HCT116 (cell line): ENCODE results near the gene ADGRE3. TPM values are rescaled to one million over a fixed set of nuclear protein-coding genes. Genes with fewer than 3 reads are reported as not detected.

ENCODE experiments used
- ATAC-seq: fragments of 200-7000 bp; cut with Tn5 transposase; 2 replicates; pipeline ENCODE4 v1.9.1; 2020; ENCODE audit warnings: mild to moderate bottlenecking, moderate library complexity
- BruUV-seq: library from RNA; stranded (reverse); fragments of 400-500 nt; replicated peaks from 2 replicates; lab custom pipeline; 2021; lab: Mats Ljungman, UMichigan
- CTCF ChIA-PET: fragments of 300-600 bp; sonication (Branson Sonifier 250); formaldehyde crosslinking; loops from one replicate; lab custom pipeline; 2021; ENCODE audit warnings: antibody characterized with exemption; lab: Charles Lee
- POLR2A ChIA-PET: fragments of 300-600, 350-600 bp; sonication (Branson Sonifier 250); formaldehyde crosslinking; loops from one replicate; lab custom pipeline; 2021; ENCODE audit warnings: antibody characterized with exemption; lab: Charles Lee
- RAD21 ChIA-PET, 2 experiments: fragments of 300-600 bp; sonication (Branson Sonifier 250); formaldehyde crosslinking; loops; one replicate each; lab custom pipeline; 2023; ENCODE audit warnings: low total read pairs in 2 of 2; ENCODE audit not compliant: uncharacterized antibody in 2 of 2, unreplicated experiment in 2 of 2, low non-redundant PET in 1 of 2; lab: Charles Lee
- DNase-seq: peaks from one replicate; pipeline ENCODE4 v3.0.0-alpha.2; 2010; ENCODE audit warnings: low read depth, low spot score
- H2AFZ ChIP-seq: fragments of 200-600 bp; shearing (Covaris generic), sonication (generic); 2 replicates; pipeline ENCODE4 v1.6.1; 2017; ENCODE audit warnings: low read depth, mixed run types, mixed read lengths, antibody characterized with exemption, low read length; ENCODE audit not compliant: poor library complexity, severe bottlenecking
- H3K27ac ChIP-seq: 2 replicates; pipeline ENCODE4 v1.5.1; 2012; ENCODE audit warnings: low read depth, low read length
- H3K27me3 ChIP-seq: fragments of 200-600 bp; sonication (generic); 2 replicates; pipeline ENCODE4 v1.6.1; 2016; ENCODE audit warnings: mixed run types, low read length, mixed read lengths; ENCODE audit not compliant: insufficient read depth
- H3K36me3 ChIP-seq, 2 experiments: fragments of 200-500 bp in 1 of 2; fragments of 200-600 bp in 1 of 2; sonication (Bioruptor generic) in 1 of 2; sonication (generic) in 1 of 2; 2 replicates each; pipeline versions ENCODE4 v1.5.1 to v1.6.1; 2014 to 2016; ENCODE audit warnings: low read length in 2 of 2, inconsistent platforms in 1 of 2, mixed read lengths in 1 of 2, mixed run types in 1 of 2; ENCODE audit not compliant: insufficient read depth in 2 of 2, control insufficient read depth in 1 of 2
- H3K4me1 ChIP-seq, 2 experiments: fragments of 200-600 bp in 1 of 2; sonication (generic) in 1 of 2; 2 replicates each; pipeline versions ENCODE4 v1.5.1 to v1.6.1; 2012 to 2017; ENCODE audit warnings: low read length in 2 of 2, inconsistent platforms in 1 of 2, mild to moderate bottlenecking in 1 of 2, mixed read lengths in 1 of 2, mixed run types in 1 of 2, moderate library complexity in 1 of 2; ENCODE audit not compliant: insufficient read depth in 2 of 2, control insufficient read depth in 1 of 2
- H3K4me2 ChIP-seq: fragments of 200-600 bp; sonication (generic); 2 replicates; pipeline ENCODE4 v1.6.1; 2017; ENCODE audit warnings: mixed run types, low read length, mixed read lengths
- H3K4me3 ChIP-seq, 2 experiments: fragments of 200-600 bp in 1 of 2; sonication (generic) in 1 of 2; replicated peaks in 1 of 2; 2 replicates each; pipeline ENCODE4 v1.5.1; 2011 to 2016; ENCODE audit warnings: low read length in 2 of 2, control low read depth in 1 of 2, low read depth in 1 of 2, mild to moderate bottlenecking in 1 of 2, mixed read lengths in 1 of 2, mixed run types in 1 of 2
- H3K79me2 ChIP-seq: fragments of 200-600 bp; sonication (generic); 2 replicates; pipeline ENCODE4 v1.6.1; 2017; ENCODE audit warnings: mild to moderate bottlenecking, mixed run types, low read length, moderate library complexity, mixed read lengths; ENCODE audit not compliant: insufficient read depth
- H3K9ac ChIP-seq: fragments of 200-600 bp; sonication (generic); 2 replicates; pipeline ENCODE4 v1.6.1; 2016; ENCODE audit warnings: low read length, mixed read lengths
- H3K9me2 ChIP-seq: fragments of 200-600 bp; sonication (generic), shearing (Covaris generic); 2 replicates; pipeline ENCODE4 v1.6.1; 2017; ENCODE audit warnings: mixed run types, mild to moderate bottlenecking, moderate library complexity; ENCODE audit not compliant: insufficient read depth
- H3K9me3 ChIP-seq, 2 experiments: fragments of 200-500 bp in 1 of 2; fragments of 200-600 bp in 1 of 2; sonication (Bioruptor generic) in 1 of 2; sonication (generic) in 1 of 2; 2 replicates each; pipeline ENCODE4 v1.6.1; 2014 to 2017; ENCODE audit warnings: low read length in 2 of 2, mixed read lengths in 2 of 2, inconsistent platforms in 1 of 2, low read depth in 1 of 2, mild to moderate bottlenecking in 1 of 2, mixed run types in 1 of 2, moderate library complexity in 1 of 2; ENCODE audit not compliant: control insufficient read depth in 1 of 2, insufficient read depth in 1 of 2
- H4K20me1 ChIP-seq: fragments of 200-600 bp; sonication (generic), shearing (Covaris generic); 2 replicates; pipeline ENCODE4 v1.6.1; 2017; ENCODE audit warnings: mixed run types, mild to moderate bottlenecking, moderate library complexity; ENCODE audit not compliant: insufficient read depth
- ATF3 ChIP-seq: IDR thresholded peaks from 2 replicates; pipeline ENCODE4 v1.6.1; 2012
- CTCF ChIP-seq, 3 experiments: fragments of 200-600 bp in 1 of 3; sonication (generic) in 1 of 3; IDR thresholded peaks in 2 of 3; conservative IDR thresholded peaks in 1 of 3; 2 replicates each; pipeline ENCODE4 v1.5.1; 2012 to 2017; ENCODE audit warnings: low read depth in 2 of 3, low read length in 2 of 3, antibody characterized with exemption in 1 of 3, borderline replicate concordance in 1 of 3, control low read depth in 1 of 3, mild to moderate bottlenecking in 1 of 3, mixed read lengths in 1 of 3, mixed run types in 1 of 3, moderate library complexity in 1 of 3; ENCODE audit not compliant: insufficient read depth in 1 of 3
- RAD21 ChIP-seq: IDR thresholded peaks from 2 replicates; pipeline ENCODE4 v1.6.1; 2012; ENCODE audit warnings: low read depth, mild to moderate bottlenecking
- SRF ChIP-seq: IDR thresholded peaks from 2 replicates; pipeline ENCODE4 v1.6.1; 2012; ENCODE audit warnings: low read depth
- ZBTB33 ChIP-seq: IDR thresholded peaks from 2 replicates; pipeline ENCODE4 v1.6.1; 2011; ENCODE audit warnings: mild to moderate bottlenecking, low read length, moderate library complexity; ENCODE audit not compliant: insufficient replicate concordance; ENCODE audit errors: extremely low read depth
- intact Hi-C: fragments of 100-400 bp; cut with micrococcal nuclease; formaldehyde crosslinking; loops from 2 replicates; pipeline ENCODE4 v1.10.0; 2022
- total RNA-seq: library from RNA; stranded (reverse); gene quantifications from one replicate; pipeline ENCODE4 v1.2.1, GENCODE V29; 2021; ENCODE audit not compliant: unreplicated experiment

The ADGRE3 gene
- total RNA-seq, 1 experiment from 2014 or later: not detected

GRCh38 chr19:14689598-14690503 is 15.2 kb upstream of the ADGRE3 start, which contains the start of gene ZNF333 (continued):
- no peak for TF ChIP-seq CTCF (IDR thresholded peaks at IDR 0.05 in 2 of 3, conservative IDR thresholded peaks at IDR 0.05 in 1 of 3; ENCODE audit: borderline replicate concordance in 1 of 3, insufficient read depth in 1 of 3, low read depth in 2 of 3, low read length in 2 of 3)

- H3K27ac ChIP-seq: no peak overlapping the region
- no peak overlapping the region for H2AFZ ChIP-seq
- ChIA-PET POLR2A (interaction anchor here (2.5 kb wide), 1 partner anchor 114 kb away, joined by 16 read pairs; the partner anchor contains the start of gene NDUFB7), CTCF (interaction anchor here (0.6 to 3.5 kb wide), 11 partner anchors 10 to 428 kb away, joined by 3 to 120 read pairs (median 4); partner anchors contain the start of gene NDUFB7), RAD21 (interaction anchor here (0.5 to 1.3 kb wide), 3 partner anchors 112 to 193 kb away, joined by 3 to 11 read pairs (median 11); no protein-coding TSS in a partner anchor)
- no peaks in the 10 kb centered on the region for H4K20me1 ChIP-seq
- DNase-seq (peak; percentile 29), ATAC-seq (no peak)
- no peaks in the 10 kb centered on the region for H3K9me2 ChIP-seq
- H3K79me2 ChIP-seq: no peaks in the 10 kb centered on the region; the same call in 1 of the 2 replicates
- H3K9me3 ChIP-seq: no peaks in the 10 kb centered on the region
- intact Hi-C loops: loop anchor here (1.0 to 5.0 kb wide), 2 partner anchors 112 to 129 kb away; no protein-coding TSS in a partner anchor
- peaks cover 3 to 7% of the 10 kb centered on the region in 2 experiments; a peak in 3 of 4 replicates for H3K4me1 ChIP-seq
- no peaks in the 10 kb centered on the region for H3K27me3 ChIP-seq
- no peak overlapping the region for H3K4me2 ChIP-seq
- no peaks in the 10 kb centered on the region for H3K36me3 ChIP-seq
- H3K9ac ChIP-seq: no peak overlapping the region
- TF ChIP-seq ATF3: no peak
- TF ChIP-seq RAD21: peak; percentile 72
- TF ChIP-seq ZBTB33: no peak
- TF ChIP-seq SRF: no peak
- peak in 2 of 3 experiments; percentile 56 to 61; a peak in 3 of 6 replicates for TF ChIP-seq CTCF (IDR thresholded peaks at IDR 0.05 in 2 of 3, conservative IDR thresholded peaks at IDR 0.05 in 1 of 3; ENCODE audit: borderline replicate concordance in 1 of 3, insufficient read depth in 1 of 3, low read depth in 2 of 3, low read length in 2 of 3)
- BruUV-seq: no TSS peak
- no peak overlapping the region for H3K4me3 ChIP-seq
These were observed 11.8 kb upstream of the ADGRE3 start for GRCh38 chr19:14686411-14686810.
